PC-9 (cell line): ENCODE results near the gene DGKD. TPM values are rescaled to one million over a fixed set of nuclear protein-coding genes. Genes with fewer than 3 reads are reported as not detected.
"Not testable (repeated sequence)": the region's sequence is repeated elsewhere in the genome, so short reads cannot be mapped to it uniquely, and the experiment has no call there.

Experiments used
- BruUV-seq: library from RNA; stranded (reverse); fragments of 400-500 nt; replicated peaks from 2 replicates; lab custom pipeline; 2021; lab: Mats Ljungman, UMichigan
- CTCF ChIA-PET: fragments of 300-600 bp; sonication (Branson Sonifier 250); formaldehyde crosslinking; loops from one replicate; lab custom pipeline; 2022; ENCODE audit warnings: antibody characterized with exemption; lab: Charles Lee
- POLR2A ChIA-PET: fragments of 300-600 bp; sonication (Branson Sonifier 250); formaldehyde crosslinking; loops from one replicate; lab custom pipeline; 2022; ENCODE audit warnings: antibody characterized with exemption; ENCODE audit not compliant: unreplicated experiment; lab: Charles Lee
- DNase-seq, 2 experiments: peaks; one replicate each; pipeline versions ENCODE4 v3.0.0 to v3.0.0-alpha.2; 2015 to 2022; ENCODE audit warnings: mixed read lengths in 1 of 2
- H2AFZ ChIP-seq: fragments of 200-600 bp; sonication (generic); 2 replicates; pipeline ENCODE4 v1.8.1; 2017; ENCODE audit warnings: antibody characterized with exemption
- H3F3A ChIP-seq: fragments of 200-600 bp; sonication (generic); 2 replicates; pipeline ENCODE4 v1.8.1; 2017; ENCODE audit warnings: antibody characterized with exemption, mild to moderate bottlenecking, low read depth; ENCODE audit not compliant: insufficient read depth
- H3K27ac ChIP-seq: fragments of 200-600 bp; sonication (generic); 2 replicates; pipeline ENCODE4 v1.6.1; 2016; ENCODE audit warnings: mixed run types
- H3K27me3 ChIP-seq: fragments of 200-600 bp; sonication (generic); 2 replicates; pipeline ENCODE4 v1.6.1; 2016; ENCODE audit warnings: low read depth, mixed run types; ENCODE audit not compliant: insufficient read depth
- H3K36me3 ChIP-seq: fragments of 200-600 bp; sonication (generic); 2 replicates; pipeline ENCODE4 v1.6.1; 2016; ENCODE audit warnings: low read depth, mixed run types
- H3K4me1 ChIP-seq: fragments of 200-600 bp; sonication (generic); replicated peaks from 2 replicates; pipeline ENCODE4 v1.6.1; 2016; ENCODE audit warnings: mixed run types; ENCODE audit not compliant: insufficient read depth
- H3K4me2 ChIP-seq: fragments of 200-600 bp; sonication (generic); 2 replicates; pipeline ENCODE4 v1.6.1; 2017; ENCODE audit warnings: mixed run types
- H3K4me3 ChIP-seq: fragments of 200-600 bp; sonication (generic); 2 replicates; pipeline ENCODE4 v1.6.1; 2016; ENCODE audit warnings: mixed run types
- H3K79me2 ChIP-seq: fragments of 200-600 bp; sonication (generic); 2 replicates; pipeline ENCODE4 v1.6.1; 2017; ENCODE audit warnings: low read depth, mixed run types
- H3K9me2 ChIP-seq: fragments of 200-600 bp; sonication (generic); 2 replicates; pipeline ENCODE4 v1.8.1; 2017; ENCODE audit warnings: mild to moderate bottlenecking; ENCODE audit not compliant: insufficient read depth
- H3K9me3 ChIP-seq: fragments of 200-600 bp; sonication (generic); 2 replicates; pipeline ENCODE4 v1.8.1; 2016; ENCODE audit warnings: low read depth; ENCODE audit not compliant: insufficient read depth
- H4K20me1 ChIP-seq: fragments of 200-600 bp; sonication (generic); 2 replicates; pipeline ENCODE4 v1.8.1; 2017; ENCODE audit not compliant: insufficient read depth
- EZH2 ChIP-seq: fragments of 200-600 bp; sonication (generic); IDR thresholded peaks from 2 replicates; pipeline ENCODE4 v1.8.0; 2017; ENCODE audit warnings: antibody characterized with exemption, low read depth
- intact Hi-C: fragments of 100-400 bp; cut with micrococcal nuclease; formaldehyde crosslinking; loops from one replicate; pipeline ENCODE4 v1.10.0; 2022; ENCODE audit not compliant: unreplicated experiment
- total RNA-seq: library from RNA; stranded (reverse); gene quantifications from 2 replicates; pipeline ENCODE4 v1.2.3, GENCODE V29; 2021
- TF ChIP-seq, protein P1 (sequence below): fragments of 200-600 bp; sonication (generic); conservative IDR thresholded peaks from 2 replicates; pipeline ENCODE4 v1.6.1; 2017; ENCODE audit warnings: mixed run types, antibody characterized with exemption, mild to moderate bottlenecking, moderate library complexity

DGKD gene
- total RNA-seq, 1 experiment from 2014 or later: 59.5 TPM

DNA sequence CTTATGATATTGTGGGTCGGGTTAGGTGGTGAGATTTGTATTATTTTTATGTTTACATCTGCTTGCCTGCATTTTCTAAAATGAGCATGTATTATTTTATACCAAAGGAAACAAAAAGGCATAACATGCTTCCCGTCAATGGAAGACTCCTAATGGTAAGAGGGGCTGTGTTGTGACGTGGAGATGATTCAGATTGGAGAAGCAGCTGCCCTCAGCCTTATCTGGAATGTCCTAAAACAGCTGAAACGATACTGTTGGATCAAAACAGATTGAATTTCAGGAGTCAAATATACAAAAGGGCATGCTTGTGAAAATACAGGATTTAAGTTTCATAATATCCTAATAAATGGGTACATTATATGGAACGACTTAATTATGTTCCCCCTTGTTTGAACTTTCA is 19.0 kb downstream of the DGKD start:
- Histone ChIP-seq H3K9me2 (no peaks in the 10 kb centered on the region), H3K4me1 (no peaks in the 10 kb centered on the region), H3K36me3 (peaks cover 23% of the 10 kb centered on the region; the same call in 1 of the 2 replicates), H2AFZ (no peak overlapping the region), H3K79me2 (peaks cover 51% of the 10 kb centered on the region), H3K9me3 (no peaks in the 10 kb centered on the region), H3K27me3 (no peaks in the 10 kb centered on the region), H4K20me1 (peaks cover 22% of the 10 kb centered on the region), H3K4me3 (no peak overlapping the region), H3F3A (no peaks in the 10 kb centered on the region; the same call in 1 of the 2 replicates), H3K27ac (no peak overlapping the region), H3K4me2 (no peak overlapping the region)
- CTCF ChIA-PET: no interaction called here
- no TSS peak for BruUV-seq
- intact Hi-C loops: no loop called here
- DNase-seq: no peak
- POLR2A ChIA-PET: interaction anchor here (0.7 kb wide), 1 partner anchor 10 kb away, joined by 3 read pairs; no protein-coding TSS in a partner anchor
- no peak for TF ChIP-seq EZH2
- TF ChIP-seq, protein P1, sequence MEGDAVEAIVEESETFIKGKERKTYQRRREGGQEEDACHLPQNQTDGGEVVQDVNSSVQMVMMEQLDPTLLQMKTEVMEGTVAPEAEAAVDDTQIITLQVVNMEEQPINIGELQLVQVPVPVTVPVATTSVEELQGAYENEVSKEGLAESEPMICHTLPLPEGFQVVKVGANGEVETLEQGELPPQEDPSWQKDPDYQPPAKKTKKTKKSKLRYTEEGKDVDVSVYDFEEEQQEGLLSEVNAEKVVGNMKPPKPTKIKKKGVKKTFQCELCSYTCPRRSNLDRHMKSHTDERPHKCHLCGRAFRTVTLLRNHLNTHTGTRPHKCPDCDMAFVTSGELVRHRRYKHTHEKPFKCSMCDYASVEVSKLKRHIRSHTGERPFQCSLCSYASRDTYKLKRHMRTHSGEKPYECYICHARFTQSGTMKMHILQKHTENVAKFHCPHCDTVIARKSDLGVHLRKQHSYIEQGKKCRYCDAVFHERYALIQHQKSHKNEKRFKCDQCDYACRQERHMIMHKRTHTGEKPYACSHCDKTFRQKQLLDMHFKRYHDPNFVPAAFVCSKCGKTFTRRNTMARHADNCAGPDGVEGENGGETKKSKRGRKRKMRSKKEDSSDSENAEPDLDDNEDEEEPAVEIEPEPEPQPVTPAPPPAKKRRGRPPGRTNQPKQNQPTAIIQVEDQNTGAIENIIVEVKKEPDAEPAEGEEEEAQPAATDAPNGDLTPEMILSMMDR: no peak

DNA sequence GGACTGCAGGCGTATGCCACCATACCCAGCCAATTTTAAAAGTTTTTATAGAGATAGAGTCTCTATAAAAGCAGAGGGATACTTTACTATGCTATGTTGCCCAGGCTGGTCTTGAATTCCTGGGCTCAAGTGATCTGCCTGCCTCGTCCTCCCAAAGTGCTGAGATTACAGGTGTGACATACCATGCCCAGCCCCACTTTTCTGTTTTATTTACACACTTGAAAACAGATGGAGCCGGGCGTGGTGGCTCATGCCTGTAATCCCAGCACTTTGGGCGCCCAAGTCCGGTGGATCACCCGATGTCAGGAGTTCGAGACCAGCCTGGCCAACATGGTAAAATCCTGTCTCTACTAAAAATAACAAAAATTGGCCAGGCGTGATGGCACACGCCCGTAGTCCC is 20.5 kb downstream of the DGKD start:
- H3K4me3 ChIP-seq, H3K9me2 ChIP-seq, BruUV-seq, H3K27me3 ChIP-seq, POLR2A ChIA-PET, H2AFZ ChIP-seq, intact Hi-C loops, H3K4me1 ChIP-seq, H3K9me3 ChIP-seq, H3K27ac ChIP-seq, DNase-seq, H3F3A ChIP-seq, H3K4me2 ChIP-seq: not testable (repeated sequence)
- H3K79me2 ChIP-seq: peaks cover 49% of the 10 kb centered on the region
- CTCF ChIA-PET: interaction anchor here (0.6 kb wide), 1 partner anchor 610 kb away, joined by 4 read pairs; no protein-coding TSS in a partner anchor
- peaks cover 12% of the 10 kb centered on the region; the same call in 1 of the 2 replicates for H4K20me1 ChIP-seq
- peaks cover 23% of the 10 kb centered on the region; the same call in 1 of the 2 replicates for H3K36me3 ChIP-seq

DNA sequence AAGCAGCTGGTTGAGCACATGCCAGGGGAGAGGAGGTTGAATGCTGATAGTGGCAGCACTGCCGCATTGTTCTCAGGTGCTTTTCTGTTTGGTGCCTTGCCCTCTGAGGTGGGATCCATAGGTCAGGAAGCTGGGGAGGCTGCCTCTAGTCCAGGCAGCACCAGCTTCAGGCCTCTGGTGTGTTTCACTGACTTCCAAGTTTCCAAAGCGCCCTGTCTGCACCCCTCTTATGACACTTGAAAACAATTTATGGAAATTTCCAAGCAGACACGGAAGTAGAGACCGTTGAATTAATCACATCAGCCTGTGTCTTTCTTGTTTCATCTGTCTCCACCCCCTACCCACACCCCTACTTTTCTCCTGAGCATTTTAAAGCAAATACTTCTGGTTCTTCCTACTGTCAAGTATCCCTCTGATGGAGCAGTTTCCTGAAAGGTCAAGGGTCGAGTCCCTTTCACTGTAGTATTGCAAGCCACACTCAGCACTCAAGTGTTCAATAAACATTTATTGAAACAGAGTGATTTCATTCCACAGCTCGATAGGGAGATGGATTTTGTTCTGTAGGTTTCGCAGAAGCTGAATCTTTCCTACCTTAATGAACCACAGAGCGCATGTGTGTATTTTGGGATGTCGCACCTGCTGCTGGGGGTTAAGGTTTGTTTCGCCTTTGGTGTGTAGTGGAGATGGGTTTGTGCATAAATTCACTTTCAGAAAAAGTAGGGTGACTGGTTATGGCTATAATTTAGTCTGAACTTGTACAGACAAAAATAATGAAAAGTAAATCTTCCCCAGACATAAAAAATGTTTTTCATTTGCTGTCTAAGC is 21.4 kb downstream of the DGKD start:
- BruUV-seq: no TSS peak

More for the DNA sequence above, 21.4 kb downstream of the DGKD start:
- no peak overlapping the region for H3K4me3 ChIP-seq
- H3F3A ChIP-seq: peaks cover 3% of the 10 kb centered on the region; the same call in 1 of the 2 replicates
- H3K36me3 ChIP-seq: peaks cover 23% of the 10 kb centered on the region; the same call in 1 of the 2 replicates
- no peak overlapping the region for H3K27ac ChIP-seq
- H3K9me2 ChIP-seq: no peaks in the 10 kb centered on the region
- ChIA-PET POLR2A (no interaction called here), CTCF (interaction anchor here (0.6 kb wide), 1 partner anchor 71 kb away, joined by 3 read pairs; no protein-coding TSS in a partner anchor)
- DNase-seq: no peak
- H2AFZ ChIP-seq: no peak overlapping the region
- H3K79me2 ChIP-seq: peaks cover 50% of the 10 kb centered on the region
- TF ChIP-seq EZH2: no peak
- TF ChIP-seq, protein P1: no peak
- intact Hi-C loops: no loop called here
- 0 out of 2 replicates have a peak, but pooled peaks cover 7% of the 10 kb centered on the region for H4K20me1 ChIP-seq
- H3K4me1 ChIP-seq: peaks cover 7% of the 10 kb centered on the region
- no peak overlapping the region for H3K4me2 ChIP-seq
- H3K9me3 ChIP-seq: no peaks in the 10 kb centered on the region
- no peaks in the 10 kb centered on the region for H3K27me3 ChIP-seq
